Adipocyte (in vitro differentiated cells): Measurements from ENCODE around the gene GPC1.

Experiments
- DNase-seq: peaks from one replicate; pipeline ENCODE4 v3.0.0-alpha.2; 2015; ENCODE audit warnings: low read depth
- H3K27me3 ChIP-seq: replicated peaks from 2 replicates; pipeline ENCODE4 v1.7.0; 2013; ENCODE audit warnings: mild to moderate bottlenecking, low read length, moderate library complexity; ENCODE audit not compliant: control insufficient read depth, insufficient read depth
- H3K36me3 ChIP-seq: 2 replicates; pipeline ENCODE4 v1.7.0; 2013; ENCODE audit warnings: low read length, mild to moderate bottlenecking, moderate library complexity; ENCODE audit not compliant: control insufficient read depth, insufficient read depth, severe bottlenecking
- H3K4me1 ChIP-seq: 2 replicates; pipeline ENCODE4 v1.7.0; 2013; ENCODE audit warnings: mild to moderate bottlenecking, low read length, moderate library complexity; ENCODE audit not compliant: control insufficient read depth, insufficient read depth
- H3K4me3 ChIP-seq: 2 replicates; pipeline ENCODE4 v1.7.0; 2013; ENCODE audit warnings: mild to moderate bottlenecking, low read length, moderate library complexity
- H3K9ac ChIP-seq: 2 replicates; pipeline ENCODE4 v1.7.0; 2013; ENCODE audit warnings: mild to moderate bottlenecking, low read length, moderate library complexity
- H3K9me3 ChIP-seq: 2 replicates; pipeline ENCODE4 v1.7.0; 2013; ENCODE audit warnings: mild to moderate bottlenecking, low read length, moderate library complexity; ENCODE audit not compliant: control insufficient read depth

GPC1 gene

GRCh38 chr2:240398661-240399267 lies 36.7 kb upstream of the GPC1 start:
- no peaks in the 10 kb centered on the region for H3K4me1 ChIP-seq
- no peaks in the 10 kb centered on the region for H3K36me3 ChIP-seq
- no peak overlapping the region for H3K4me3 ChIP-seq
- H3K9ac ChIP-seq: no peak overlapping the region
- H3K27me3 ChIP-seq: peaks cover 38% of the 10 kb centered on the region
- no peak for DNase-seq
- no peaks in the 10 kb centered on the region for H3K9me3 ChIP-seq

DNA sequence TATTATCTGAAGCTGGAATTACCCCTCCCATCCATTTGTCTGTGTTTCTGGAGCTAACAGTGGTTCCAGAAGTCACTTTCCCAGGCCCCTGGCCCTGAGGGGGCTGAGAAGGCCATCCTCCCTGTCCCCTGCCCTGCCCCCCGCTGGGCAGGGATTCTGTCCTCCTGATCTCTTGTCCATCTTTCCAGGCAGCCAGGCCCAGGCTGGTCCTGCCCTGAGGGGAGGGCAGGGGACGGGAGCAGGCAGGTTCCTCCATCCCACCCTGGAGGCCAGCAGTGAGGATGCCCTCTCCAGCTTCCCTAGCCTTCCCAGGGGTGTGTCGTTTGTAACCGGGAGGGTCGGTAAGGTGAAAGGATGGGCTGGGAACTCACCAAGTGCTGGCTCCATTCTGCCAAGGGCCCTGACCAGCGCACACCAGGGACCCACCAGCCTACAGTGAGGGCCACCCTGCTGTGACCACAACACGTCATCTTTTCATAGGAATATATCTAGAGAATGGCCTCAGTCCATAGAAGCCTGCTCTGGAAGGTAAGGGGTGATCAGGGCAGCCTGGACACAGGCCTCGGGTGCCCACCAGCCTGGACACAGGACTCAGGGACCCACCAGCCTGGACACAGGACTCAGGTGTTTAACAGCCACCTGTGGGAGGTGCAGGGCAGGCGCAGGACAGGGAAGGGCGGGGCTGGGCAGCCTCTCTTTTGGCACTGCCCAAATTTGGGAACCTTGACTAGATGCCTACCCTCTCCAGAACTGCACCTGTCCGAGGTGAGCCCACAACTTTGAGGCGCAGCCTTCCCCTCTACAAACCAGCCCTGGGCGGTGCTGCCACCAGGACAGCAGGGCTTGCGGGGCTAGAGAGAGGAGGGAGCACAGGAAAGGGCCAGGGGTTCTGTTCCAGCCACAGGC lies 35.8 kb upstream of the GPC1 start:
- Histone ChIP-seq H3K36me3 (no peaks in the 10 kb centered on the region), H3K4me3 (no peak overlapping the region), H3K9me3 (no peaks in the 10 kb centered on the region), H3K27me3 (peaks cover 40% of the 10 kb centered on the region), H3K9ac (no peak overlapping the region), H3K4me1 (no peaks in the 10 kb centered on the region)
- DNase-seq: no peak

DNA sequence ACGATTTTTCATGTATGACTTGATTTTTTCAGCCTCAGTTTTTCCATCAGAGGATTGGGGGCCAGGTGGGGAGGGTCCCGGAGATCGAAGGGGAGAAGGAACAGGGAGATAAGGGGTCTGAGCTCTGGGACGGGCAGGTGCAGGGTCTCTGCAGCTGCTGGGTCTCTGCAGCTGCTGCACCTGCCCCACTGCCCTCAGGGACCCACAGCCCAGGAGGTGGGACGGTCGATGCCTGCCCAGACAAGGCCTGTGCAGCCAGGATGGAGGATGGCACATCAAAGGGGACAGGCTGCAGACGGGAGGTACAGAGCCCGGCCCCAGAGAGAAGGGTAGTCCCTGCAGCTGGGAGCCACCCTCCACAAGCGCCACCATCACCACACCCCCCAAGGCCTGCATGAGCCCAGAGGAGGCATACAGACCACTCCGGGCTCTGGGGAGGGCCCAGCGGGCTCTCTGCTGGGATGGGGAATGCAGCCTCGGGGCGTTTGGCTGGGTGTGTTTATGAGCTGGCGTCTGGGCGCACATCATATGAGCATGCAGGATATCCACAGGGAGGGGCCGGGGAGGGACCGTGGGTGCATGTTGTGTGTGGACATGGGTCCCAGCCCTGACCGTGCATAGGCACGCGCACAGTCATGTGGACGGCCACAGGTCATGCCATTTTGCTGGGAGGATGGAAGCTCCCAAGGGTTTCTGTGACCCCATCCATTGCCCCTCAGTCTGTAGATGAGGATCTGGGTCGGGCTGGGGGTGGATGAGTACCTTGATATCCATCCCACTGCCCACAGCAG lies 34.9 kb upstream of the GPC1 start:
- Histone ChIP-seq H3K4me3 (no peak overlapping the region), H3K4me1 (no peaks in the 10 kb centered on the region), H3K36me3 (no peaks in the 10 kb centered on the region), H3K27me3 (peaks cover 40% of the 10 kb centered on the region), H3K9me3 (no peaks in the 10 kb centered on the region), H3K9ac (no peak overlapping the region)
- no peak for DNase-seq

- no peak for DNase-seq
- Histone ChIP-seq H3K9ac (no peak overlapping the region), H3K36me3 (no peaks in the 10 kb centered on the region), H3K9me3 (no peaks in the 10 kb centered on the region), H3K4me3 (no peak overlapping the region), H3K27me3 (peaks cover 40% of the 10 kb centered on the region), H3K4me1 (no peaks in the 10 kb centered on the region)
Observed at GRCh38 chr2:240401308-240401707, 34.2 kb upstream of the GPC1 start.

DNA sequence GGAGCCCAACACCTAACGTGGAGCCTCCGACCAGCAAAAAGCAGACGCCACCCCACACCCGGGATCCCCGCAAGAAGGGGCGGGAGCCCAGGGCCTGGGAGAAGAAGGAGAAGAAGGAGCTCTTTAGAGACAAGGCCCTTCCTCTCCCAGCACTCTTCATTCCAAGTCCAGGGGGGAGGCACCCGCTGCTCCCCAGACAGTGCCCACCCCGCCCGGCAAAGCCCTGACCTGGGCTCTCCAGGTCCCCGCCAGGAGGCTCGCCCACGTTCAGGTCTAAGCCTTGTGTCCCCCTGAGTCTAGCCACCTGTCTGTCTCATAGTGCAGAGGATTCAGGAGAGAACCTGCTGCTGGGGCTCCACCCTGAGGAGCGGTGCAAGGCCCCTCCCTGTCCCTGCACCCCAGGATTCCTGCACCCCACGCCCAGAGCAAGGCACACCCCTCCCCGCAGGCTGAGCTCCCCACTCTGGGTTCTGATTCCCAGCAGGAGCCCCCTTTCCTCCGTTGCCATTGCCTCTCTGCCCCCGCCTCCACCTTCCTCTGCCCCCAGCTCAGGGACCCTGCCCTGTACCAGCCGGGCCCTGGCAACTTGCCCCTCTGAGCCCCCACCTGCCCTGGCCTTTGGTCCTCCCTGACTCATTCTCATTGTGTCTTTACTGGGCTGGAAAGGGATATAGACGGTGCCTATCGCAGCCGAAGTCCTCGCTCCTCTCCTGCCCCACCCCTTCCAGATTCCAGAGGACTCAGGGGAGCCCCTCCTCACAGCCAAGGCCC lies 33.5 kb upstream of the GPC1 start:
- peaks cover 40% of the 10 kb centered on the region for H3K27me3 ChIP-seq
- no peaks in the 10 kb centered on the region for H3K36me3 ChIP-seq
- no peak for DNase-seq
- no peak overlapping the region for H3K9ac ChIP-seq
- H3K4me3 ChIP-seq: no peak overlapping the region
- no peaks in the 10 kb centered on the region for H3K9me3 ChIP-seq
- H3K4me1 ChIP-seq: no peaks in the 10 kb centered on the region

DNA sequence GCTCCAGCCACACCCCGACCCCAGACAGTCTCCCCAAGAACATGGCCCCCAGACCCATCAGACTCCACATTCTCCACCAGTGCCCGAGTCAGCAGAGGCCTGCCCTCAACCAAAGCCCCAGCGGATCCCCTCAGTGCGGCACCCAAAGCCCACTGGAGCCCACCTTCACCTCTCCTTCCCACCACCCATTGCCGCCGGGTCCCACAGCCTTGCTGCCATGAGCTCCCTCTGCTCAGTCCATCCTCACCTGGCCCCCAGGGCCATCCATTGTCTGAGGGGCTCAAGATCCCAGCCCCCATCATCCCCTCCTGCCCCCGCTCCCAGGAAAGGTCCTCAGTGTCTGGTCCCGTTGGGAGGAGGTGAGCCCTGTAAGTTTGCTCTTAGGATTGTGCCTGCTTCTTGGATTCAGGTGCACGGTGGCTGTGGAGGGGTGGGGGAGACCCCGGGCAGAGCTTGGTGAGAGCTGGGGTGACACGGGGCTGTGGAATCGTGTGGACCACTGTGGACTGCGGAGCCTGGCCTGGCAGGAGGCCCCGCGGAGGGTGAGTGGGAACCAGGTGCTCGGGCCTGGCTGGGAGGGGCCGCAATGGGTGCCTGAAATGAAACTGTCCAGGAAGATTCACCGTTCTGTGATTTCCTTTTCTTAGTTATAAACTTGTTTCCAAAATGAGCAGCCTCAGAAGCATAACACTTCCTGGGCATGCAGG lies 32.7 kb upstream of the GPC1 start:
- H3K9ac ChIP-seq: no peak overlapping the region
- H3K4me1 ChIP-seq: no peaks in the 10 kb centered on the region
- no peaks in the 10 kb centered on the region for H3K9me3 ChIP-seq
- DNase-seq: no peak
- no peaks in the 10 kb centered on the region for H3K36me3 ChIP-seq
- peaks cover 40% of the 10 kb centered on the region for H3K27me3 ChIP-seq
- H3K4me3 ChIP-seq: no peak overlapping the region

GRCh38 chr2:240403396-240404104 lies 31.9 kb upstream of the GPC1 start:
- no peaks in the 10 kb centered on the region for H3K9me3 ChIP-seq
- DNase-seq: no peak

DNA sequence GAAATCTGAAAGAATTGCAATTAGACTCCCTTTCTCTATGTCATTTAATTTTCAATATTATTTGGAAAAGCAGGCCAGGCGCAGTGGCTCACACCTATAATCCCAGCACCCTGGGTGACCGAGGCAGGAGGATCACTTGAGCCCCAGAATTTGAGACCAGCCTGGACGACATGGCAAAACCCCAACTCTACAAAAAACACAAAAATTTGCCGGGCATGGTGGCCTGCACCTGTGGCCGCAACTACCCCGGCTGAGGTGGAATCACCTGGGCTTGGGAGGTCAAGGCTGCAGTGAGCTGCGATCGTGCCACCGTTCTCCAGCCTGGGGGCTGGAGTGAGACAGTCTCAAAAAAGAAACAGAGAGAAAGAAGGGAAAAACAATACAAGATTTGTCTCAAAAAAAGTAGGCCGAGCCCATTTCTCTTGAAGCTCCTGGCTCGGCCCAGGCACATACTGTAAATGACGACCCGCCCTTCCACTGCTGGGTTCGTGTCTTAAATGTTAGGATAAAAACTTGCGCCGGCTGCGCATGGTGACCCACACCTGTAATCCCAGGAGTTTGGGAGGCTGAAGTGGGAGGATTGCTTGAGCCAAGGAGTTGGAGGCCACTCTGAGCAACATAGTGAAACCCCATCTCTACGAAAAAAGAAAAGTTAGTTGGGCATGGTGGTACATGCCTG lies 31.1 kb upstream of the GPC1 start:
- DNase-seq: no peak
- Histone ChIP-seq H3K9me3 (no peaks in the 10 kb centered on the region), H3K4me3 (no peak overlapping the region), H3K4me1 (no peaks in the 10 kb centered on the region), H3K9ac (no peak overlapping the region), H3K27me3 (peaks cover 39% of the 10 kb centered on the region), H3K36me3 (no peaks in the 10 kb centered on the region)

More at GRCh38 chr2:240403396-240404104, 31.9 kb upstream of the GPC1 start:
- Histone ChIP-seq H3K36me3 (no peaks in the 10 kb centered on the region), H3K4me1 (no peaks in the 10 kb centered on the region), H3K9ac (no peak overlapping the region), H3K4me3 (no peak overlapping the region), H3K27me3 (peaks cover 40% of the 10 kb centered on the region)

DNA sequence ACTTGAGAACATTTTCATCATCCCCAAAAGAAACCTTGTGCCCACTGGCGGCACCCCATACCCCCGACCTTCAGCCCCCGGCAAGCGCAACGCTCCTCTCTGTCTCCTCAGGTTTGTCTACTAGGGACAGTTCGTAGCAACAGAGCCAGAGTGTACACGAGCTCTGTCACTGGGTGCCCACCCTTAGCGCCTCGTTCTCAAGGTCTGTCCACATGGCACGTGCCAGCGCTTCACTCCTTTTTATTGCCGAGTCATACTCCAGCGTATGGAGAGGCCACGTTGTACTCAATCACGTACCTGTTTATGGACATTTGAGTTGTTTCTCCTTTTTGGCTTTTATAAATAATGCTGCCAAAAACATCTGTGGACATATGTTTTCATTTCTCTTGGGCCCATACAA lies 30.3 kb upstream of the GPC1 start:
- Histone ChIP-seq H3K36me3 (no peaks in the 10 kb centered on the region), H3K4me1 (no peaks in the 10 kb centered on the region), H3K9me3 (no peaks in the 10 kb centered on the region), H3K27me3 (peaks cover 32% of the 10 kb centered on the region), H3K9ac (no peak overlapping the region), H3K4me3 (no peak overlapping the region)
- no peak for DNase-seq
